Stomach (tissue), 4 donors: ENCODE measurements around the gene SCAP.
"Not testable (repeated sequence)": the region's sequence is repeated elsewhere in the genome, so short reads cannot be mapped to it uniquely, and the experiment has no call there.

Experiments
- POLR2A ChIP-seq, 4 donors: fragments of 450-650 bp; IDR thresholded peaks; one replicate each; pipeline ENCODE4 v1.6.1; 2016; ENCODE audit warnings: antibody characterized with exemption in 4 of 4, control low read depth in 2 of 4, mild to moderate bottlenecking in 1 of 4, moderate library complexity in 1 of 4
- POLR2AphosphoS5 ChIP-seq, 3 donors: sonication (generic); formaldehyde crosslinking; IDR thresholded peaks; one replicate each; pipeline ENCODE4 v1.6.1; 2016; ENCODE audit warnings: antibody characterized with exemption in 3 of 3

GRCh38 chr3:47505267-47505666 is 29.5 kb upstream of the SCAP start:
- not testable (repeated sequence) for TF ChIP-seq POLR2A, POLR2AphosphoS5 (IDR thresholded peaks at IDR 0.05)
